ENCODE data around the gene COMP.

Gene COMP

GRCh38 chr19:18782559-18783225 lies 8.4 kb downstream of the COMP start:
- no peak for DNase-seq (ENCODE audit: low spot score)

GRCh38 chr19:18781885-18782527 lies 9.1 kb downstream of the COMP start:
- DNase-seq (ENCODE audit: low spot score), result no peak

GRCh38 chr19:18781047-18781600 lies 10.0 kb downstream of the COMP start:
- DNase-seq (ENCODE audit: low spot score), result no peak

GRCh38 chr19:18780631-18781030 lies 10.5 kb downstream of the COMP start:
- no peak for DNase-seq (ENCODE audit: low spot score)

GRCh38 chr19:18780081-18780480 lies 11.0 kb downstream of the COMP start:
- no peak for DNase-seq (ENCODE audit: low spot score)

- DNase-seq (ENCODE audit: low spot score), result no peak
Measured at GRCh38 chr19:18778826-18779495, 12.1 kb downstream of the COMP start.

- no peak for DNase-seq (ENCODE audit: low spot score)
Measured at GRCh38 chr19:18778076-18778389, 13.1 kb downstream of the COMP start.

- no peak for DNase-seq (ENCODE audit: low spot score)
Measured at GRCh38 chr19:18777301-18778075, 13.6 kb downstream of the COMP start.

- no peak for DNase-seq (ENCODE audit: low spot score)
Measured at GRCh38 chr19:18776736-18777135, 14.4 kb downstream of the COMP start.

- DNase-seq (ENCODE audit: low spot score), result no peak
Measured at GRCh38 chr19:18776288-18776594, 14.9 kb downstream of the COMP start.

- DNase-seq (ENCODE audit: low spot score), result no peak
Measured at GRCh38 chr19:18775586-18776287, 15.4 kb downstream of the COMP start.

GRCh38 chr19:18774782-18775444 lies 16.2 kb downstream of the COMP start:
- DNase-seq (ENCODE audit: low spot score), result no peak

GRCh38 chr19:18774107-18774506 lies 17.0 kb downstream of the COMP start:
- DNase-seq (ENCODE audit: low spot score), result no peak

GRCh38 chr19:18773682-18774081 lies 17.4 kb downstream of the COMP start:
- DNase-seq (ENCODE audit: low spot score), result no peak

GRCh38 chr19:18772620-18773587 lies 18.2 kb downstream of the COMP start:
- DNase-seq (ENCODE audit: low spot score), result no peak

- no peak for DNase-seq (ENCODE audit: low spot score)
Measured at GRCh38 chr19:18771328-18772242, 19.5 kb downstream of the COMP start.

GRCh38 chr19:18770663-18771327 lies 20.3 kb downstream of the COMP start:
- no peak for DNase-seq (ENCODE audit: low spot score)

GRCh38 chr19:18769989-18770528 lies 21.0 kb downstream of the COMP start:
- DNase-seq (ENCODE audit: low spot score), result no peak
